ENCODE data around the gene PCDH10.

GRCh38 chr4:133190098-133190497, 41.0 kb downstream of the PCDH10 start:
- no peak for TF ChIP-seq YY1 (IDR thresholded peaks at IDR 0.05; ENCODE audit: low read depth)
- TF ChIP-seq RAD21 (IDR thresholded peaks at IDR 0.05; ENCODE audit: low read depth), result no peak
- no peak for TF ChIP-seq TAF1 (IDR thresholded peaks at IDR 0.05; ENCODE audit: low read depth)
- TF ChIP-seq MAX (IDR thresholded peaks at IDR 0.05), result no peak

Measured in Ishikawa (cell line).